ENCODE measurements around the gene CNGA3. TPM values are rescaled to one million over a fixed set of nuclear protein-coding genes. Genes with fewer than 3 reads are reported as not detected.

The CNGA3 gene
- not detected for total RNA-seq
- not detected for polyA plus RNA-seq

- no peaks in the 10 kb centered on the region for H3K4me1 ChIP-seq (ENCODE audit: insufficient read depth, low read length)
- H3K27ac ChIP-seq (ENCODE audit: low read depth, low read length): no peak within 1 kb of the TSS
- ChIA-PET CTCF (ENCODE audit: partially characterized antibody) (no interaction called here), POLR2A (ENCODE audit: partially characterized antibody) (no interaction called here)
- Mint-ChIP-seq H3K4me3 (peak within 1 kb of the TSS in 3 of 8 donors; percentile 61 to 68 (median 63)), H3K9me3 (peaks cover 3 to 16% (median 8%) of the 10 kb centered on the region in 8 donors), H3K27ac (no peak within 1 kb of the TSS), H3K27me3 (peaks cover 60 to 65% of the 10 kb centered on the region in 2 donors), H3K36me3 (no peaks in the 10 kb centered on the region), H3K4me1 (peaks cover 0 to 19% (median 15%) of the 10 kb centered on the region in 4 donors)
- DNase-seq: peak in 4 of 5 donors; percentile 9 to 23 (median 16)
- H3K27me3 ChIP-seq (ENCODE audit: insufficient read depth, low read length): peaks cover 7% of the 10 kb centered on the region
- H3K9me3 ChIP-seq (ENCODE audit: control insufficient read depth in 1 of 2, low read length in 2 of 2): no peaks in the 10 kb centered on the region
- no peak within 1 kb of the TSS for H3K4me3 ChIP-seq (ENCODE audit: low read length in 2 of 2)
- intact Hi-C loops (cut with micrococcal nuclease): no loop called here
- no peaks in the 10 kb centered on the region for H3K36me3 ChIP-seq (ENCODE audit: insufficient read depth, low read length)
Observed at GRCh38 chr2:98346311-98347236, at the start of gene CNGA3. Gene CNGA3 (plus strand): TSS chr2:98346456. CDS start chr2:98369976, 23,520 bp downstream.

- CTCF ChIA-PET (ENCODE audit: partially characterized antibody): no interaction called here
- H3K4me3 Mint-ChIP-seq: no peak overlapping the region
Observed at GRCh38 chr2:98297817-98298682, 48.2 kb upstream of the CNGA3 start.

GRCh38 chr2:98298683-98299164 is 47.5 kb upstream of the CNGA3 start:
- peaks cover 18 to 21% of the 10 kb centered on the region in 2 donors for H3K27me3 Mint-ChIP-seq
- no peak overlapping the region for H3K4me3 Mint-ChIP-seq
- H3K27ac Mint-ChIP-seq: peak overlapping the region in 1 of 7 donors; percentile 39
- H3K9me3 Mint-ChIP-seq: no peaks in the 10 kb centered on the region
- H3K4me1 Mint-ChIP-seq: no peaks in the 10 kb centered on the region
- no peaks in the 10 kb centered on the region for H3K9me3 ChIP-seq (ENCODE audit: control insufficient read depth in 1 of 2, low read length in 2 of 2)
- no peak for DNase-seq
- no peaks in the 10 kb centered on the region for H3K36me3 ChIP-seq (ENCODE audit: insufficient read depth, low read length)
- ChIA-PET POLR2A (ENCODE audit: partially characterized antibody) (no interaction called here), CTCF (ENCODE audit: partially characterized antibody) (no interaction called here)
- H3K36me3 Mint-ChIP-seq: no peaks in the 10 kb centered on the region
- intact Hi-C loops (cut with micrococcal nuclease): no loop called here
- no peaks in the 10 kb centered on the region for H3K4me1 ChIP-seq (ENCODE audit: insufficient read depth, low read length)
- no peak overlapping the region for H3K27ac ChIP-seq (ENCODE audit: low read depth, low read length)
- H3K27me3 ChIP-seq (ENCODE audit: insufficient read depth, low read length): no peaks in the 10 kb centered on the region
- H3K4me3 ChIP-seq (ENCODE audit: low read length in 2 of 2): no peak overlapping the region

More at GRCh38 chr2:98297817-98298682, 48.2 kb upstream of the CNGA3 start:
- Histone ChIP-seq H3K27ac (ENCODE audit: low read depth, low read length) (no peak overlapping the region), H3K4me1 (ENCODE audit: insufficient read depth, low read length) (no peaks in the 10 kb centered on the region), H3K36me3 (ENCODE audit: insufficient read depth, low read length) (no peaks in the 10 kb centered on the region), H3K4me3 (ENCODE audit: low read length in 2 of 2) (no peak overlapping the region), H3K9me3 (ENCODE audit: control insufficient read depth in 1 of 2, low read length in 2 of 2) (no peaks in the 10 kb centered on the region), H3K27me3 (ENCODE audit: insufficient read depth, low read length) (no peaks in the 10 kb centered on the region)
- POLR2A ChIA-PET (ENCODE audit: partially characterized antibody): no interaction called here
- intact Hi-C loops (cut with micrococcal nuclease): no loop called here
- H3K27ac Mint-ChIP-seq: peak overlapping the region in 1 of 7 donors; percentile 39
- no peaks in the 10 kb centered on the region for H3K9me3 Mint-ChIP-seq
- no peaks in the 10 kb centered on the region for H3K4me1 Mint-ChIP-seq
- DNase-seq: no peak
- peaks cover 17 to 21% of the 10 kb centered on the region in 2 donors for H3K27me3 Mint-ChIP-seq
- H3K36me3 Mint-ChIP-seq: no peaks in the 10 kb centered on the region

GRCh38 chr2:98299211-98299905 is 46.9 kb upstream of the CNGA3 start:
- Histone ChIP-seq H3K4me3 (ENCODE audit: low read length in 2 of 2) (no peak overlapping the region), H3K36me3 (ENCODE audit: insufficient read depth, low read length) (no peaks in the 10 kb centered on the region), H3K27me3 (ENCODE audit: insufficient read depth, low read length) (no peaks in the 10 kb centered on the region), H3K27ac (ENCODE audit: low read depth, low read length) (no peak overlapping the region), H3K9me3 (ENCODE audit: control insufficient read depth in 1 of 2, low read length in 2 of 2) (no peaks in the 10 kb centered on the region), H3K4me1 (ENCODE audit: insufficient read depth, low read length) (no peaks in the 10 kb centered on the region)
- H3K4me1 Mint-ChIP-seq: no peaks in the 10 kb centered on the region
- no peaks in the 10 kb centered on the region for H3K36me3 Mint-ChIP-seq
- H3K27me3 Mint-ChIP-seq: peaks cover 19 to 21% of the 10 kb centered on the region in 2 donors
- CTCF ChIA-PET (ENCODE audit: partially characterized antibody): no interaction called here
- POLR2A ChIA-PET (ENCODE audit: partially characterized antibody): no interaction called here
- no peaks in the 10 kb centered on the region for H3K9me3 Mint-ChIP-seq
- no peak overlapping the region for H3K4me3 Mint-ChIP-seq
- no peak overlapping the region for H3K27ac Mint-ChIP-seq
- intact Hi-C loops (cut with micrococcal nuclease): no loop called here
- no peak for DNase-seq

- H3K27me3 ChIP-seq (ENCODE audit: insufficient read depth, low read length): no peaks in the 10 kb centered on the region
- peaks cover 0 to 2% (median 0%) of the 10 kb centered on the region in 8 donors for H3K9me3 Mint-ChIP-seq
- no peaks in the 10 kb centered on the region for H3K4me1 ChIP-seq (ENCODE audit: insufficient read depth, low read length)
- H3K9me3 ChIP-seq (ENCODE audit: control insufficient read depth in 1 of 2, low read length in 2 of 2): no peaks in the 10 kb centered on the region
- intact Hi-C loops (cut with micrococcal nuclease): no loop called here
- POLR2A ChIA-PET (ENCODE audit: partially characterized antibody): no interaction called here
- CTCF ChIA-PET (ENCODE audit: partially characterized antibody): no interaction called here
- no peaks in the 10 kb centered on the region for H3K36me3 Mint-ChIP-seq
- no peak overlapping the region for H3K27ac ChIP-seq (ENCODE audit: low read depth, low read length)
- no peak for DNase-seq
- no peaks in the 10 kb centered on the region for H3K4me1 Mint-ChIP-seq
- H3K4me3 ChIP-seq (ENCODE audit: low read length in 2 of 2): no peak overlapping the region
- H3K27ac Mint-ChIP-seq: no peak overlapping the region
- no peaks in the 10 kb centered on the region for H3K36me3 ChIP-seq (ENCODE audit: insufficient read depth, low read length)
- H3K27me3 Mint-ChIP-seq: peaks cover 22 to 23% of the 10 kb centered on the region in 2 donors
- H3K4me3 Mint-ChIP-seq: no peak overlapping the region
Observed at GRCh38 chr2:98300141-98300874, 45.9 kb upstream of the CNGA3 start.

GRCh38 chr2:98301469-98301868 is 44.8 kb upstream of the CNGA3 start:
- H3K27me3 ChIP-seq (ENCODE audit: insufficient read depth, low read length): no peaks in the 10 kb centered on the region
- no peak overlapping the region for H3K4me3 ChIP-seq (ENCODE audit: low read length in 2 of 2)
- no peak for DNase-seq
- ChIA-PET CTCF (ENCODE audit: partially characterized antibody) (no interaction called here), POLR2A (ENCODE audit: partially characterized antibody) (no interaction called here)
- Mint-ChIP-seq H3K9me3 (peaks cover 0 to 4% (median 0%) of the 10 kb centered on the region in 8 donors), H3K27me3 (peaks cover 24 to 26% of the 10 kb centered on the region in 2 donors), H3K4me1 (no peaks in the 10 kb centered on the region), H3K36me3 (no peaks in the 10 kb centered on the region), H3K4me3 (no peak overlapping the region), H3K27ac (no peak overlapping the region)
- intact Hi-C loops (cut with micrococcal nuclease): no loop called here
- H3K36me3 ChIP-seq (ENCODE audit: insufficient read depth, low read length): no peaks in the 10 kb centered on the region
- H3K27ac ChIP-seq (ENCODE audit: low read depth, low read length): no peak overlapping the region
- H3K9me3 ChIP-seq (ENCODE audit: control insufficient read depth in 1 of 2, low read length in 2 of 2): no peaks in the 10 kb centered on the region
- H3K4me1 ChIP-seq (ENCODE audit: insufficient read depth, low read length): no peaks in the 10 kb centered on the region
